Neural progenitor cell (in vitro differentiated cells): ENCODE measurements around the gene KRT39.

ENCODE experiments used
- EZH2 ChIP-seq: fragments of 200-600 bp; sonication (generic); IDR thresholded peaks from 2 replicates; pipeline ENCODE4 v1.6.1; 2017; ENCODE audit warnings: antibody characterized with exemption, mild to moderate bottlenecking, moderate library complexity
- EZH2phosphoT487 ChIP-seq: fragments of 200-600 bp; sonication (generic); IDR thresholded peaks from 2 replicates; pipeline ENCODE4 v1.6.1; 2017; ENCODE audit warnings: antibody characterized with exemption
- TF ChIP-seq, protein P1 (sequence below): fragments of 200-600 bp; sonication (generic); IDR thresholded peaks from 2 replicates; pipeline ENCODE4 v1.5.1; 2017; ENCODE audit warnings: antibody characterized with exemption, mild to moderate bottlenecking

DNA sequence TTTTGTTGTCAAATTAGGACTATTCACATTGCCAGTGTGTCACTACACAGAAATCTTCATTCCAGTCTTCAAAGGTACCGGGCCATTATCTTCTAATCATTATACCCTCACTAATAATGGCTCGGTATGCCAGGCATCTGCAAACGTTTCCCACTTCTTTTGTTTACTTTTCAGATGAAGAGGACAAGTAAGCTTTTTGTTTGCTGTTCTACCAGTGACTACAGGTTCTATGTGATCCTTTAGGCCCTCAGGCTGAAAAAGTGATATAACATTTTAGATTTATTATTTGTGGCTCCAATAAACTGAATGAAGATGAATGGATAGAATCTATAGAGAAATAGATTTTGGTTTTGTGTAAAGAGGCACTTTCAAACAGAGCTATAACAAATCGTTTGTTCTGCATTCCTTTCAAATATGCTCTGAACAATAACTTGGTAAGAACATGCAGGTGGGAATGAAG lies 42.6 kb upstream of the KRT39 start:
- TF ChIP-seq, protein P1, sequence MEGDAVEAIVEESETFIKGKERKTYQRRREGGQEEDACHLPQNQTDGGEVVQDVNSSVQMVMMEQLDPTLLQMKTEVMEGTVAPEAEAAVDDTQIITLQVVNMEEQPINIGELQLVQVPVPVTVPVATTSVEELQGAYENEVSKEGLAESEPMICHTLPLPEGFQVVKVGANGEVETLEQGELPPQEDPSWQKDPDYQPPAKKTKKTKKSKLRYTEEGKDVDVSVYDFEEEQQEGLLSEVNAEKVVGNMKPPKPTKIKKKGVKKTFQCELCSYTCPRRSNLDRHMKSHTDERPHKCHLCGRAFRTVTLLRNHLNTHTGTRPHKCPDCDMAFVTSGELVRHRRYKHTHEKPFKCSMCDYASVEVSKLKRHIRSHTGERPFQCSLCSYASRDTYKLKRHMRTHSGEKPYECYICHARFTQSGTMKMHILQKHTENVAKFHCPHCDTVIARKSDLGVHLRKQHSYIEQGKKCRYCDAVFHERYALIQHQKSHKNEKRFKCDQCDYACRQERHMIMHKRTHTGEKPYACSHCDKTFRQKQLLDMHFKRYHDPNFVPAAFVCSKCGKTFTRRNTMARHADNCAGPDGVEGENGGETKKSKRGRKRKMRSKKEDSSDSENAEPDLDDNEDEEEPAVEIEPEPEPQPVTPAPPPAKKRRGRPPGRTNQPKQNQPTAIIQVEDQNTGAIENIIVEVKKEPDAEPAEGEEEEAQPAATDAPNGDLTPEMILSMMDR, result no peak
- TF ChIP-seq EZH2 (no peak), EZH2phosphoT487 (no peak)
